Activated naive CD4-positive, alpha-beta T cell treated with anti-CD3 and anti-CD28 coated beads, Interleukin-2, amount 50 U/mL, for 72 hours (primary cell): Measurements from ENCODE around the gene CHIA. TPM values are rescaled to one million over a fixed set of nuclear protein-coding genes. Genes with fewer than 3 reads are reported as not detected.
A peak's percentile ranks its signal among the peaks of the same experiment; 100 is the strongest.

Experiments used
- ATAC-seq, 2 donors: fragments of 150-1000 bp; cut with Tn5 transposase; 2 replicates each; pipeline ENCODE4 v1.10.0; 2021; ENCODE audit warnings: mild to moderate bottlenecking in 2 of 2, moderate library complexity in 2 of 2
- DNase-seq, 2 donors: peaks; one replicate each; pipeline ENCODE4 v3.0.0; 2021 to 2022; ENCODE audit warnings: low spot score in 2 of 2
- H3K27ac Mint-ChIP-seq, 2 donors: one replicate each; pipeline ENCODE4 v1.8.0; 2022; ENCODE audit warnings: mild to moderate bottlenecking in 2 of 2, mixed read lengths in 2 of 2
- H3K36me3 Mint-ChIP-seq, 2 donors: one replicate each; pipeline ENCODE4 v1.8.0; 2022; ENCODE audit warnings: mixed read lengths in 2 of 2
- H3K9me3 Mint-ChIP-seq, 2 donors: one replicate each; pipeline ENCODE4 v1.8.0; 2022; ENCODE audit warnings: mixed read lengths in 2 of 2
- total RNA-seq, 2 donors: library from RNA; stranded (reverse); gene quantifications; one replicate each; pipeline ENCODE4 v1.2.3, GENCODE V29; 2022

Gene CHIA
- total RNA-seq, result under 1 TPM in 1 of 2 donors, not detected in 1; 0.25 TPM

- Mint-ChIP-seq H3K27ac (no peak within 1 kb of the TSS), H3K36me3 (no peaks in the 10 kb centered on the region), H3K9me3 (no peaks in the 10 kb centered on the region)
- no peak for DNase-seq
- ATAC-seq, result no peak
These were observed at the start of gene CHIA for GRCh38 chr1:111290630-111291029. CHIA (plus strand) TSS chr1:111290851; CDS start chr1:111310468, 19,617 bp downstream.

DNA sequence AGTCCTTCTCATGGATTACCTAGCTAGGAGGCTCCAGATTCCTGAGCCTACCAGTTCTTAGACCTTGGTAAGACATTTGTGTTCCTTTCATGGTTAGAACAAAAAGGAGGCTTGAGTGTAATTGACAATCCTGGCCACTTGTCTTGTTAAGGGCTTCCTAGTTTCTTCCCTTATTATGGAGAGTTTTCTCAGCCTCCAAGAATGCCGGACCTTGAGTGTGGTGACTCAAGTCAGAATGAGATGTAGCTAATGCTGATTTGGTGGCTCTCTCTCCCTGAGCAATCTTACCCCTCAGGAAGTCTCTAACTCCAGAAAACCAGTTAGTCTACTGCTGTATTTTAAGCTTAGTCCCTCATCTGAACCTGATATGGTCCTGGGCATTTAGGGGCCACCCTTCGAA, 48.9 kb upstream of the CHIA start:
- H3K27ac Mint-ChIP-seq, result no peak overlapping the region
- DNase-seq (no peak), ATAC-seq (no peak)
- peaks cover 9 to 32% of the 10 kb centered on the region in 2 donors for H3K36me3 Mint-ChIP-seq
- H3K9me3 Mint-ChIP-seq, result peaks cover 5 to 7% of the 10 kb centered on the region in 2 donors

- Mint-ChIP-seq H3K27ac (no peak overlapping the region), H3K36me3 (peaks cover 9 to 20% of the 10 kb centered on the region in 2 donors), H3K9me3 (peaks cover 5 to 7% of the 10 kb centered on the region in 2 donors)
- no peak for ATAC-seq
- no peak for DNase-seq
These were observed 47.7 kb upstream of the CHIA start for GRCh38 chr1:111242805-111243523.

- H3K27ac Mint-ChIP-seq, result no peak overlapping the region
- H3K36me3 Mint-ChIP-seq, result no peaks in the 10 kb centered on the region
- no peaks in the 10 kb centered on the region for H3K9me3 Mint-ChIP-seq
- DNase-seq, result no peak
- no peak for ATAC-seq
These were observed 43.4 kb upstream of the CHIA start for GRCh38 chr1:111247125-111247838.

GRCh38 chr1:111249960-111250359, 40.7 kb upstream of the CHIA start:
- Mint-ChIP-seq H3K27ac (no peak overlapping the region), H3K36me3 (no peaks in the 10 kb centered on the region), H3K9me3 (no peaks in the 10 kb centered on the region)
- DNase-seq (no peak), ATAC-seq (no peak)

DNA sequence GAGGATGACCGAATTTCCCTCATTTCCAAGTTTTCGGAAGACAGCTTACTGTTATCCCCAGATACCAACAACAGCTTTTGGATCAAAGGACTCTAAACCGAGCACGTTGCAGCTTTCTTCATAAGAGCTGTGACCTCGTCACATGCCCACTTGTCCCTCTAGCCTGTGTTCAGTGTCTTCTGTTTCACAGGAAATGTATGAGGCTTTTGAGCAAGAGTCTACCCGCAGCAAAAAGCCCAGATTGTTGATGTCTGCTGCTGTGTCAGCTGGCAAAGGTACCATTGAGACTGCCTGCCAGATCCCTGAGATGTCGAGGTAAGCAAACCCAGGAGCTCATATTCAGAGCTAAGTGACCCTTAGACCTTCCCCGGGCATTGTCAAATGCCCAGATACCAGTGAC, 39.1 kb upstream of the CHIA start:
- Mint-ChIP-seq H3K9me3 (no peaks in the 10 kb centered on the region), H3K36me3 (no peaks in the 10 kb centered on the region), H3K27ac (no peak overlapping the region)
- DNase-seq (no peak), ATAC-seq (peak in 1 of 2 donors; percentile 40)

- DNase-seq (no peak), ATAC-seq (no peak)
- H3K9me3 Mint-ChIP-seq, result no peaks in the 10 kb centered on the region
- no peak overlapping the region for H3K27ac Mint-ChIP-seq
- no peaks in the 10 kb centered on the region for H3K36me3 Mint-ChIP-seq
These were observed 37.9 kb upstream of the CHIA start for GRCh38 chr1:111252786-111253185.

- no peak for ATAC-seq
- Mint-ChIP-seq H3K9me3 (no peaks in the 10 kb centered on the region), H3K27ac (no peak overlapping the region), H3K36me3 (no peaks in the 10 kb centered on the region)
- DNase-seq, result no peak
These were observed 36.8 kb upstream of the CHIA start for GRCh38 chr1:111253876-111254275.

DNA sequence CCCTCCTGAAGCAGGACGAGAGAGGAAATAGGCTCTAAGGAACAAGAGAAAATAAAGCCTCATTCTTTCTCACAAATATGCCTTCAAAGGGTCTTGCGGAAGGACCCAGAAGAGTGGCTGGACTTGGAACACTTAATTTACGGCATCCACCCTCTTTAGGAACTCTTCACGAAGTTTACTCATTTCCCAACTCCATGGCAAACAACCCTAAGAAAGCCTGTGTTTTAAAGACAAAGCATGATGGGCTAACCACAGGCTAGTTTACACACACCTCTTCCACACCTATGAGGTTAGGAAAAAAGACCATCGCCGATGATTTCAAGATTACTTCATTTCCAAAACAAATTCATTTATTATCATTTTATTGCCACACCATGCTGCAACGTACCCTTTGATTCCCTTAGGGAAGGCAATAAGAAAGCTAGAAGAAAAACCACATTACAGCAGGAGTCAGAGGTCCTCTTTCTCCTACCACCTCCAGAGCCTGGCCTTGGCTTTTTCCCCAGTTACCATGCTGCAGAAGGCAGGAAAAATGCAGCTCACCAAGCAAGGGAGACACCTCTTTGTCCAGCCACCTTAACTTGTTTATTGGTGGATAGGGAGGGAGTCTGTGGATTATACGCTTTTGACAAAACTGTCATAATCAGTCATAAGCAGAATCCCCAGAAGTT, 33.5 kb upstream of the CHIA start:
- Mint-ChIP-seq H3K27ac (no peak overlapping the region), H3K9me3 (no peaks in the 10 kb centered on the region), H3K36me3 (no peaks in the 10 kb centered on the region)
- DNase-seq, result no peak
- no peak for ATAC-seq

DNA sequence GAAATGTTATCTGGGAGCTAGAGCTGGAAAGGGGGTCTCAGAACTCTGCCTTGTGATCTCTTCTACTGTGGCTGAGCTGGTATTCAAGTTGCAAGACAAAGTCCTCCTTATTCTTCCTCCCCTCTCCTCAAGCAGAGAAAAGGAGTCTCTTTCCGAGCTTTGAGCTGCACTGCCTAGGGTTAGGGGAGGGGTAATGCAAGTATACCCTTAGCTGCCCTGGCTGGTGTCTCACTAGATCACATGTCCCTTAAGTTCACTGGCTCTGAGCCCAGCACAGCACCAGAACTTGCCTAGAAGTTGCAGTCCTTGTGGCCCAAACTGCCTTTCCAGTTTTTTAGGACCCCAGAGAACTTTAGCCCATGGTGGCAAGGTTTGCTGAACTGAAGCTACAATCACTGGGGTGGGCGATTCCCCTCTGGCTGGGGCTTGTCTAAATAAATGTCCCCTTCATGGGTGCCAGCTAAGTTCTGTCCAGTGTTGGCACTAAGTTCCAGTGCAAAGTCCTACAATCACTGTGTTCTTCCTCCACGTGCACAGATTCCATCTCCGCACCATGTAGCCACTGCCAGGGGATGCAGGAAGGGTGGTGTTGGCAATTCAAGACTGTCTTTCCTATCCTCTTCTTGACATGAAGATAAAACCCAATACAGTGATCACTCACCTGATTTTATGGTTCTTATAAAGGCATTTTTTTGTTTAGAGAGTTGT, 22.7 kb upstream of the CHIA start:
- H3K9me3 Mint-ChIP-seq, result peaks cover 13 to 19% of the 10 kb centered on the region in 2 donors
- H3K27ac Mint-ChIP-seq, result no peak overlapping the region
- ATAC-seq, result no peak
- peaks cover 14 to 19% of the 10 kb centered on the region in 2 donors for H3K36me3 Mint-ChIP-seq
- DNase-seq, result no peak

DNA sequence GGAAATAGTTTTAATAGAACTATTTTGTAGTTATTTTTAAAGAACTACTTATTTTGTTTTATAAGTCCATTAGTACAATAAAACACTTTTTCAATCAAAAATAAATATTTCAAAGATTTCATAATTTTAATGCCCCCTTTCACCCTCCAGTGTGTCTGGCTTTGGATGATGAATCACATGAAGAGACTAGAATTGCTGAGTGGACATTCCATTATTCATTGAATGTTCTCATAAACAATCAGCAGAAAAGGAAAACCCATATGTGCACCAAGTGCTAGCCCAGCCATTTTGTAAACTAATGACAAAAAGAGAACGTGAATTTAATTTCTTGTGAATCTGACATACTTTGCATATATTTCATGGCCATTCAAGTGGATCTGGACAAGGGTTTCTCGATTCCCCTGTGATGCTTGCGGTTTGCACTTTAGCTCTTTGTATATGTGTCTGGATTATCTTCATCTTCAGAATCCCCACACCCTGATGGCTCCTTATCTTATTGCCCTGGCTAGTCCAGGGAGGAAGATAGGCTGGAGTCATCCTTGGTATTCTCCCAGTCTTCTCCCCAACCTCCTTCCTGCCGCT, 20.7 kb upstream of the CHIA start:
- DNase-seq (no peak), ATAC-seq (no peak)
- H3K9me3 Mint-ChIP-seq, result peaks cover 13 to 14% of the 10 kb centered on the region in 2 donors
- peaks cover 14 to 19% of the 10 kb centered on the region in 2 donors for H3K36me3 Mint-ChIP-seq
- H3K27ac Mint-ChIP-seq, result no peak overlapping the region

DNA sequence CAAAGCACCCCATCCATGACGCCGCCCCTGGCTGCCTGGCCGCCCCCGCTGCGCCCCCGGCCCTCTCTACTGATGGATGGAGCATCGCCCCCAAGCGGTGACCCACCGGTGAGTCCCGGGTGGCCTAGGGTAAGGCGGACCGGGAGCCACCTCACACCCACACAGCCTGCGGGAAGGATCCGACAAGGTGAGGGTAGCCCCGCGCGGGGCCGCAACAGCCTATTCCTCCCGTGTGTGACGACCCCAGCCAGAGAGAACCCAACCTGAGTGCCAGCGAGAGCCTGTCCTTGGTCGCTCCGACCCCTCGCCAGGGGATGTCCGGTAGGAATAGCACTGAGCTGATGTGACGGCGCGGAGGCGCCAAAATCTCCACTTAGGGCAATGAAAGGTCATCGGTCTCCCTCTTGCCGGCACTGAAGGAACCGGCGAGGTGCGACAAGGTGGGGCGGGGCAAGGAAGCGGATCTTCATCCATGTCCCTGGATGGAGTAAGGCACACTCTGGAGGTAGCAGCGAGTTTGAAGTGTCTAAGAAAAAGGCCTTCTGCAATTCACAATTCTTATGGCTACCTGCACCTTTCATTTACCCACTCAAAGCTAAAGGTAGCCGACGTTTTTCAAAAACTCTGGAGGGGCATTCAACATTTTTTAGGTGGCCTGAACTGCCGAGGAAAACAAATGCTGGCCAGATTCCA, 19.7 kb upstream of the CHIA start:
- ATAC-seq, result no peak
- peaks cover 10 to 15% of the 10 kb centered on the region in 2 donors for H3K36me3 Mint-ChIP-seq
- DNase-seq, result no peak
- H3K27ac Mint-ChIP-seq, result no peak overlapping the region
- H3K9me3 Mint-ChIP-seq, result peaks cover 10 to 11% of the 10 kb centered on the region in 2 donors

DNA sequence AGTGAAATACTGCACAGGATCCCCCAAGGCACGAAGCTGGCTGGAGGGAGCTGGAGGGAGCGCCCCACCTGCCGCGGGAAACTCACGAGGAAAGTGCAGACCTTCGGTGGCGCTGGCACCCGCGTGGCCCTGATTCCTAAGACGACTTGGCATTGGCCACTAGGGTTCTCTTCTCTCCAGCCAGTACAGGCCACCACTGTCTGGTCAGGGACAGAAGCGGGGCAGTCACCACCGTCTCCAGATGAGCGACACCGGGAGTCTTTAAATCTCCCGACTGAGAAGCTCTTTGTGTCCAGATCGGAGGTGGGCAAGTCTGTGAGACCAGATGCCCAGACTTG, 19.2 kb upstream of the CHIA start:
- DNase-seq, result no peak
- peaks cover 5 to 8% of the 10 kb centered on the region in 2 donors for H3K9me3 Mint-ChIP-seq
- no peak for ATAC-seq

DNA sequence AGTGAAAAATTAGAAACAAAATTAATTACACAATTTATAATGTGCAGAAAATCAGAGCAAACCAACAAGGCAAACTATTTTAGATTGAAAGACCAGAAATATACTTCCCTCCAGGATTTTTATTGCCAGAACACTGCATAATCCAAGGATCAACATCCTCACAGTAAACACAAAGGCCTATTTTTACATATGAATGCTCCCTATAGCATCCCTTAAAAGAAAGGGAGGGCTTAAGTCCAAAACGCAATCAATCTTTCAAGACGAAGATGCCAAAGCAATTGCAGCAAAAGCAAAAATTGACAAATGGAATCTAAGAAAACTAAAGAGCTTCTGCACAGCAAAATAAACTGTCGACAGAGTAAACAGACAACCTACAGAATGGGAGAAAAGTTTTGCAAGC, 18.6 kb upstream of the CHIA start:
- DNase-seq (no peak), ATAC-seq (no peak)

More for the DNA sequence above, 19.2 kb upstream of the CHIA start:
- Mint-ChIP-seq H3K27ac (no peak overlapping the region), H3K36me3 (peaks cover 7 to 10% of the 10 kb centered on the region in 2 donors)

DNA sequence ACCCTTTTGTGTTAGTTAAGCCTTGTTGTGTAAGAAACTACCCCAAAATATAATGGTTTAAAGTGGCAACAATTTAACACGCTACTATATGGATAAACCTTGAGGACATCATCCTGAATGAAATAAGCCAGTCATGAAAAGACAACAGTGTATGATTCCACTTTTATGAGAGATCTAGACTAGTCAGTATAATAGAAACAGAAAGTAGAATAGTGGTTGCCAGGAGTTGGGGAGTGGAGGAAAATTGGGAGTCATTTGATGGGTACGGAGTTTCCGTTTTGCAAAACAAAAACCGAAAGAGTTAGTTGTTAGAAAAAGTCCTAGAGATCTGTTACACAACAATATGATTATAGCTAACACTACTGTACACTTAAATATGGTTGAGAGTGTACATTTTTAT, 16.0 kb upstream of the CHIA start:
- DNase-seq (no peak), ATAC-seq (peak; percentile 75 to 90)
- Mint-ChIP-seq H3K9me3 (peaks cover 0 to 16% of the 10 kb centered on the region in 2 donors), H3K36me3 (peaks cover 0 to 19% of the 10 kb centered on the region in 2 donors), H3K27ac (no peak overlapping the region)

More for the DNA sequence above, 18.6 kb upstream of the CHIA start:
- peaks cover 0 to 9% of the 10 kb centered on the region in 2 donors for H3K9me3 Mint-ChIP-seq
- peaks cover 4 to 10% of the 10 kb centered on the region in 2 donors for H3K36me3 Mint-ChIP-seq
- no peak overlapping the region for H3K27ac Mint-ChIP-seq

- DNase-seq (peak; percentile 26 to 60), ATAC-seq (peak; percentile 73 to 81)
- Mint-ChIP-seq H3K27ac (no peak overlapping the region), H3K9me3 (peaks cover 0 to 16% of the 10 kb centered on the region in 2 donors), H3K36me3 (peaks cover 0 to 19% of the 10 kb centered on the region in 2 donors)
These were observed 15.6 kb upstream of the CHIA start for GRCh38 chr1:111275079-111275478.
